HEK293T (cell line): ENCODE measurements around the gene EIF1.
"Not testable (repeated sequence)": the region's sequence is repeated elsewhere in the genome, so short reads cannot be mapped to it uniquely, and the experiment has no call there.

ENCODE experiments used
- CTBP1 ChIP-seq: fragments of 450-650 bp; IDR thresholded peaks from 2 replicates; pipeline ENCODE4 v1.6.1; 2016; ENCODE audit warnings: borderline replicate concordance
- FOXA1 ChIP-seq: fragments of 450-650 bp; IDR thresholded peaks from 2 replicates; pipeline ENCODE4 v1.6.1; 2016; ENCODE audit warnings: mild to moderate bottlenecking
- FOXK2 ChIP-seq: fragments of 450-650 bp; IDR thresholded peaks from 2 replicates; pipeline ENCODE4 v1.6.1; 2016; ENCODE audit warnings: mild to moderate bottlenecking
- FOXM1 ChIP-seq: fragments of 450-650 bp; IDR thresholded peaks from 2 replicates; pipeline ENCODE4 v1.6.1; 2017; ENCODE audit warnings: mild to moderate bottlenecking, borderline replicate concordance
- SP1 ChIP-seq: fragments of 450-650 bp; IDR thresholded peaks from 2 replicates; pipeline ENCODE4 v1.6.1; 2017
- TARDBP ChIP-seq: fragments of 450-650 bp; IDR thresholded peaks from 2 replicates; pipeline ENCODE4 v1.6.1; 2016

GRCh38 chr17:41700843-41701242 lies 12.2 kb downstream of the EIF1 start:
- not testable (repeated sequence) for TF ChIP-seq SP1, FOXM1, FOXK2, FOXA1, TARDBP, CTBP1
